PC-3 (cell line): ENCODE results near the gene ARHGAP9. TPM values are rescaled to one million over a fixed set of nuclear protein-coding genes. Genes with fewer than 3 reads are reported as not detected.
"Not testable (repeated sequence)": the region's sequence is repeated elsewhere in the genome, so short reads cannot be mapped to it uniquely, and the experiment has no call there.

Experiments used
- ATAC-seq: fragments of 200-7000 bp; cut with Tn5 transposase; 2 replicates; pipeline ENCODE4 v1.9.1; 2020; ENCODE audit warnings: mild to moderate bottlenecking, moderate library complexity
- BruUV-seq: library from RNA; stranded (reverse); fragments of 400-500 nt; replicated peaks from 2 replicates; lab custom pipeline; 2021; lab: Mats Ljungman, UMichigan
- CTCF ChIA-PET: fragments of 300-600 bp; sonication (Branson Sonifier 250); formaldehyde crosslinking; loops from one replicate; lab custom pipeline; 2022; ENCODE audit warnings: antibody characterized with exemption; lab: Charles Lee
- POLR2A ChIA-PET: fragments of 300-600 bp; sonication (Branson Sonifier 250); formaldehyde crosslinking; loops from one replicate; lab custom pipeline; 2022; ENCODE audit warnings: antibody characterized with exemption; ENCODE audit not compliant: unreplicated experiment; lab: Charles Lee
- DNase-seq: peaks from one replicate; pipeline ENCODE4 v3.0.0-alpha.2; 2015
- H2AFZ ChIP-seq: fragments of 300-600 bp; sonication (generic); 2 replicates; pipeline ENCODE4 v1.6.0; 2016; ENCODE audit warnings: antibody characterized with exemption, low read length
- H3F3A ChIP-seq: fragments of 300-600 bp; sonication (generic); one replicate; pipeline ENCODE4 v1.6.0; 2017; ENCODE audit warnings: antibody characterized with exemption, low read length, control low read depth, mild to moderate bottlenecking; ENCODE audit not compliant: unreplicated experiment
- H3K27ac ChIP-seq: fragments of 300-600 bp; sonication (generic); 2 replicates; pipeline ENCODE4 v1.5.1; 2016; ENCODE audit warnings: mild to moderate bottlenecking, low read length
- H3K27me3 ChIP-seq: fragments of 300-600 bp; sonication (generic); 2 replicates; pipeline ENCODE4 v1.6.1; 2016; ENCODE audit warnings: low read length, mixed read lengths
- H3K36me3 ChIP-seq: fragments of 300-600 bp; sonication (generic); 2 replicates; pipeline ENCODE4 v1.6.1; 2016; ENCODE audit warnings: low read depth, mixed run types, low read length, mixed read lengths
- H3K4me1 ChIP-seq: fragments of 300-600 bp; sonication (generic); 2 replicates; pipeline ENCODE4 v1.5.1; 2016; ENCODE audit warnings: low read length; ENCODE audit not compliant: insufficient read depth
- H3K4me2 ChIP-seq: fragments of 300-600 bp; sonication (generic); 2 replicates; pipeline ENCODE4 v1.6.0; 2016; ENCODE audit warnings: low read length
- H3K4me3 ChIP-seq: fragments of 300-600 bp; sonication (generic); 2 replicates; pipeline ENCODE4 v1.5.1; 2016; ENCODE audit warnings: mild to moderate bottlenecking, low read length, mixed read lengths
- H3K79me2 ChIP-seq: fragments of 300-600 bp; sonication (generic); 2 replicates; pipeline ENCODE4 v1.6.1; 2017; ENCODE audit warnings: low read length, mixed read lengths
- H3K9ac ChIP-seq: fragments of 300-600 bp; sonication (generic); 2 replicates; pipeline ENCODE4 v1.6.0; 2016; ENCODE audit warnings: mild to moderate bottlenecking, low read length
- H3K9me2 ChIP-seq: fragments of 300-600 bp; sonication (generic); replicated peaks from 2 replicates; pipeline ENCODE4 v1.6.1; 2016; ENCODE audit warnings: mixed run types, low read length, mixed read lengths
- H3K9me3 ChIP-seq: fragments of 300-600 bp; sonication (generic); 2 replicates; pipeline ENCODE4 v1.6.1; 2016; ENCODE audit warnings: low read length, mixed read lengths
- H4K20me1 ChIP-seq: fragments of 300-600 bp; sonication (generic); 2 replicates; pipeline ENCODE4 v1.6.1; 2016; ENCODE audit warnings: low read length, mixed read lengths
- EZH2 ChIP-seq: fragments of 300-600 bp; sonication (generic); IDR thresholded peaks from one replicate; pipeline ENCODE4 v1.6.1; 2017; ENCODE audit warnings: antibody characterized with exemption, mild to moderate bottlenecking, low read length; ENCODE audit not compliant: unreplicated experiment
- EZH2phosphoT487 ChIP-seq: fragments of 300-600 bp; sonication (generic); IDR thresholded peaks from 2 replicates; pipeline ENCODE4 v1.6.1; 2018; ENCODE audit warnings: mild to moderate bottlenecking, antibody characterized with exemption, low read length, borderline replicate concordance
- intact Hi-C: fragments of 100-400 bp; cut with micrococcal nuclease; formaldehyde crosslinking; loops from 2 replicates; pipeline ENCODE4 v1.9.0; 2023
- total RNA-seq: library from RNA; depleted of rRNA; stranded (reverse); fragments of >200 nt; gene quantifications from 2 replicates; pipeline ENCODE4 v1.2.3, GENCODE V29; 2014
- TF ChIP-seq, protein P1 (sequence below): fragments of 300-600 bp; sonication (generic); conservative IDR thresholded peaks from 2 replicates; pipeline ENCODE4 v1.5.1; 2017; ENCODE audit warnings: antibody characterized with exemption, low read depth, mild to moderate bottlenecking, low read length

Gene ARHGAP9
- total RNA-seq, 1 experiment from 2014 or later, result not detected

DNA sequence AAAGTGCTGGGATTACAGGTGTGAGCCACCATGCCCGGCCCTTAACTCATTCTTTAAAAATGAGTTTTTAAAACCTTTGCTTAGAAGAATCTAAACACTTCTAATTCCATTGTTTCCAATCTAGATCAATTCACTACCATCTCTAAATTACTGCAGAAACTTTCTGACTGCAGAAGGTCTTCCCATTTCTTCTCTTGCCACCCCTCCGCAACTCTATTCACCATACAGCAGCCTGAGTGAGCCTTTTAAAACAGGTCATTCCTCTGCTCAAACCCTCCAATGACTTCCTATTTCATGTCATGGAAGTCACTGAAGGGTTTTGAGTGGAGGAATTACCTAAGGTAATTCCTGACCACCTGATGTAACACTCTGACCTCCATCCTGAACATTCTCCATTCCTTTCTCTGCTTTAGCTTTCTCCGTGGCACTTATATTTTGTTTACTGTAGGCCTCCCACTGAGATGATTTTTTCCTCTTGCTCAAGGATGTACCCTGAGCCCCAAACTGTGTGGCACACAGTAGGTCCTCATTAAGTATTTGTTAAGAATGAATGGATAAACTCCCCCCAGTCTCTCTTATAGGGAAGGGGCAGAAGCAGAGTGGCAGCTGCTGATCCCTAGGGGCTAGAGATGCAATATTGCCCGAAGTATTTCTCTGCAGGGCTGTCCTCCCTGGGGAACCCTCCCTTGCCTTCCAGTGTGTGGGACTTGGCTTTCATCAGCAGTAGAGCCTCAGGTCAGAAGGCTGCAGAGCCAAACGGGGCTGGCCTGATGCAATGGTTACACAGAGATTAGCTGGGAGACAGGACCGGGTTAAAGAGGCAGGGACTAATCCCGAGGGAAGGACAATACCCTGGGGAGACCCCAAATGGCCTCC is 39.5 kb upstream of the ARHGAP9 start:
- ChIA-PET POLR2A (no interaction called here), CTCF (no interaction called here)
- H3K4me1 ChIP-seq, result peaks cover 39% of the 10 kb centered on the region
- peak overlapping the region; percentile 82 for H3K27ac ChIP-seq
- H3F3A ChIP-seq, result no peaks in the 10 kb centered on the region
- peak overlapping the region; percentile 98 for H3K4me2 ChIP-seq
- H3K79me2 ChIP-seq, result peaks cover 47% of the 10 kb centered on the region
- no peaks in the 10 kb centered on the region for H3K27me3 ChIP-seq
- no peaks in the 10 kb centered on the region for H3K9me3 ChIP-seq
- DNase-seq (peak; percentile 25), ATAC-seq (no peak)
- no peaks in the 10 kb centered on the region for H3K9me2 ChIP-seq
- H4K20me1 ChIP-seq, result peaks cover 28% of the 10 kb centered on the region
- TF ChIP-seq, protein P1, sequence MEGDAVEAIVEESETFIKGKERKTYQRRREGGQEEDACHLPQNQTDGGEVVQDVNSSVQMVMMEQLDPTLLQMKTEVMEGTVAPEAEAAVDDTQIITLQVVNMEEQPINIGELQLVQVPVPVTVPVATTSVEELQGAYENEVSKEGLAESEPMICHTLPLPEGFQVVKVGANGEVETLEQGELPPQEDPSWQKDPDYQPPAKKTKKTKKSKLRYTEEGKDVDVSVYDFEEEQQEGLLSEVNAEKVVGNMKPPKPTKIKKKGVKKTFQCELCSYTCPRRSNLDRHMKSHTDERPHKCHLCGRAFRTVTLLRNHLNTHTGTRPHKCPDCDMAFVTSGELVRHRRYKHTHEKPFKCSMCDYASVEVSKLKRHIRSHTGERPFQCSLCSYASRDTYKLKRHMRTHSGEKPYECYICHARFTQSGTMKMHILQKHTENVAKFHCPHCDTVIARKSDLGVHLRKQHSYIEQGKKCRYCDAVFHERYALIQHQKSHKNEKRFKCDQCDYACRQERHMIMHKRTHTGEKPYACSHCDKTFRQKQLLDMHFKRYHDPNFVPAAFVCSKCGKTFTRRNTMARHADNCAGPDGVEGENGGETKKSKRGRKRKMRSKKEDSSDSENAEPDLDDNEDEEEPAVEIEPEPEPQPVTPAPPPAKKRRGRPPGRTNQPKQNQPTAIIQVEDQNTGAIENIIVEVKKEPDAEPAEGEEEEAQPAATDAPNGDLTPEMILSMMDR, result no peak
- no peak for TF ChIP-seq EZH2
- TF ChIP-seq EZH2phosphoT487, result no peak
- H3K4me3 ChIP-seq, result peak overlapping the region; percentile 96
- H2AFZ ChIP-seq, result no peak overlapping the region
- peak overlapping the region; percentile 94 for H3K9ac ChIP-seq
- intact Hi-C loops, result no loop called here
- BruUV-seq, result no TSS peak
- peaks cover 44% of the 10 kb centered on the region for H3K36me3 ChIP-seq

DNA sequence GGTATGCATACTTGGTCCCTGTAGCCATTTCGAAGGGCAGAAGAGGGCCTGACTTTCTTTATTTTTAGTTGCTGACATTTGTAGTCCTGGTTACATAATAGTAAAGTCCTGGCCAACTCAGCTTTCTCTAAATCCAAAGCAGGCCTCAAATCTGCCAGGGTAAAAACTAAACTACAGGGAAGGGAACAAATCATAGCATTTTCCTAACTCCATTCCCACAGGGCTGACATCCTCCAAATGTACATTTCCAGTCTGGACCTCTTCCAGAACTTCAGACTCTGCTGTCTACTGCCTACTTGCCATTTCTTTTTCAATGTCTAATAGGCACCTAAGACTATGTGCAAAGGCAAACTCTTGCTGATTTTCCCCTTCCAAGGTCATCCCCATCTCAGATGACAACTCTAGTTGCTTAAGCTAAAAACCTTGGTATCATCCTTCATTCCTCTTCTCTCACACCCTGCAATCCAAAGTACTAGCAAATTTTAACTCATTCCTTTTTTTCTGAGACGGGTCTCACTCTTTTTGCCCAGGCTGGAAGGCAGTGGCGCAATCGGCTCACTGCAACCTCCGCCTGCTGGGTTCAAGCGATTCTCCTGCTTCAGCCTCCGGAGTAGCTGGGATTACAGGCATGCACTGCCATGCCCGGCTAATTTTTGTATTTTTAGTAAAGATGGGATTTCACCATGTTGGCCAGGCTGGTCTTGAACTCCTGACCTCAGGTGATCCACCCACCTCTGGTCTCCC is 38.7 kb upstream of the ARHGAP9 start:
- DNase-seq (no peak), ATAC-seq (no peak)
- H3K9me3 ChIP-seq, result no peaks in the 10 kb centered on the region
- H3K4me1 ChIP-seq, result peaks cover 31% of the 10 kb centered on the region
- CTCF ChIA-PET, result no interaction called here
- no peak overlapping the region for H3K9ac ChIP-seq
- H2AFZ ChIP-seq, result no peak overlapping the region
- BruUV-seq, result no TSS peak
- TF ChIP-seq EZH2 (no peak), EZH2phosphoT487 (no peak)
- TF ChIP-seq, protein P1, result no peak
- peaks cover 44% of the 10 kb centered on the region for H3K36me3 ChIP-seq
- peaks cover 39% of the 10 kb centered on the region for H3K79me2 ChIP-seq
- peaks cover 28% of the 10 kb centered on the region for H4K20me1 ChIP-seq
- H3K9me2 ChIP-seq, result no peaks in the 10 kb centered on the region
- H3K27ac ChIP-seq, result no peak overlapping the region
- H3F3A ChIP-seq, result no peaks in the 10 kb centered on the region
- H3K4me2 ChIP-seq, result peak overlapping the region; percentile 98
- peak overlapping the region; percentile 96; the same call in 1 of the 2 replicates for H3K4me3 ChIP-seq
- POLR2A ChIA-PET, result no interaction called here
- intact Hi-C loops, result no loop called here
- H3K27me3 ChIP-seq, result no peaks in the 10 kb centered on the region

DNA sequence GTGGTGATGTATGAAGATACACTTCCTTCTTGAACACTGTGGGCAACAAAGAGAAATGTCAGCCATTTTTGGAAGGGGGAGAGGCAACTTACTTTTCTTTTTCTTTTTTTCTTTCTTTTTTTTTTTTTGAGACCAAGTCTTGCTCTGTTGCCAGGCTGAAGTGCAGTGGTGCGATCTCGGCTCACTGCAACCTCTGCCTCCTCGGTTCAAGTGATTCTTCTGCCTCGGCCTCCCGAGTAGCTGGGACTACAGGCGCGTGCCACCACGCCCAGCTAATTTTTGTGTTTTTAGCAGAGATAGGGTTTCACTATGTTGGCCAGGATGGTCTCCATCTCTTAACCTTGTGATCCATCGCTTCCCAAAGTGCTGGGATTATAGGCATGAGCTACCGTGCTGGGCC is 38.1 kb upstream of the ARHGAP9 start:
- H3K36me3 ChIP-seq, result peaks cover 47% of the 10 kb centered on the region
- H3K9ac ChIP-seq, H3F3A ChIP-seq, H3K9me2 ChIP-seq, DNase-seq, H2AFZ ChIP-seq, H3K27ac ChIP-seq, H3K9me3 ChIP-seq, BruUV-seq, H3K4me3 ChIP-seq, H3K27me3 ChIP-seq, CTCF ChIA-PET, ATAC-seq, intact Hi-C loops: not testable (repeated sequence)
- H3K4me2 ChIP-seq, result peak overlapping the region; percentile 98; the same call in 1 of the 2 replicates
- POLR2A ChIA-PET, result interaction anchor here (0.6 kb wide), 1 partner anchor 14 kb away, joined by 5 read pairs; no protein-coding TSS in a partner anchor
- peaks cover 28% of the 10 kb centered on the region for H4K20me1 ChIP-seq
- peaks cover 36% of the 10 kb centered on the region for H3K79me2 ChIP-seq
- peaks cover 30% of the 10 kb centered on the region for H3K4me1 ChIP-seq
